Osteocyte (in vitro differentiated cells): ENCODE results near the gene SPAG16. TPM values are rescaled to one million over a fixed set of nuclear protein-coding genes. Genes with fewer than 3 reads are reported as not detected.

ENCODE experiments used
- DNase-seq: peaks from one replicate; pipeline ENCODE4 v3.0.0; 2021; ENCODE audit warnings: mixed read lengths; ENCODE audit not compliant: unreplicated experiment; ENCODE audit errors: extremely low spot score
- H3K27ac Mint-ChIP-seq: one replicate; pipeline ENCODE4 v1.8.0; 2021; ENCODE audit warnings: mild to moderate bottlenecking, mixed read lengths; ENCODE audit not compliant: unreplicated experiment
- H3K27me3 Mint-ChIP-seq: one replicate; pipeline ENCODE4 v1.8.0; 2021; ENCODE audit warnings: mixed read lengths; ENCODE audit not compliant: unreplicated experiment
- H3K36me3 Mint-ChIP-seq: one replicate; pipeline ENCODE4 v1.8.0; 2021; ENCODE audit warnings: mixed read lengths; ENCODE audit not compliant: unreplicated experiment
- H3K4me1 Mint-ChIP-seq: one replicate; pipeline ENCODE4 v1.8.0; 2021; ENCODE audit warnings: mixed read lengths; ENCODE audit not compliant: unreplicated experiment
- H3K4me3 Mint-ChIP-seq: one replicate; pipeline ENCODE4 v1.8.0; 2021; ENCODE audit warnings: mild to moderate bottlenecking, moderate library complexity, mixed read lengths; ENCODE audit not compliant: unreplicated experiment
- H3K9me3 Mint-ChIP-seq: one replicate; pipeline ENCODE4 v1.8.0; 2021; ENCODE audit warnings: mixed read lengths; ENCODE audit not compliant: unreplicated experiment
- CTCF ChIP-seq: fragments of 200-600 bp; sonication (generic); IDR thresholded peaks from 2 replicates; pipeline ENCODE4 v1.5.0; 2021; ENCODE audit warnings: antibody characterized with exemption, mild to moderate bottlenecking, moderate library complexity
- total RNA-seq: library from RNA; stranded (reverse); gene quantifications from 2 replicates; pipeline ENCODE4 v1.2.1, GENCODE V29; 2021

The SPAG16 gene
- total RNA-seq, 1 donor from 2014 or later: 20.7 TPM

DNA sequence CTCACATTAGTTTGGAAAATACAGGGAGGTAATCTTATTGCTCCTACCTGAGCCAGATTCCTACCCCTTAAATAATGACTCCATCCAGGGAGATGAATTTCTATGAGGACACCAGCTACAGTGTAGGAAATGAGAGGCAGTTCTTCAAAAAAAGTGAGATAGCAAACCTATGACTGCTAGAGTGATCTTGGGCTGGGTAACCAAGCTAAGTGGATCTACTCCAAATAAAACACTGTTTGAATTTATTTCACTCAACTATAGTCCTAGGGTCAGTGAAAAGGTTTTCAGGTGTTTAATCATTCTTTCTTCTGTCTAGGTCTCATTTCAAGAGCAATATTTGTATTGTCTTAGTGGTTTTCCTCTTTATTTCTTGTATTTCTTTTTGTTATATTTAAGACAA is 854.5 kb downstream of the SPAG16 start:
- H3K9me3 Mint-ChIP-seq: no peaks in the 10 kb centered on the region
- H3K27ac Mint-ChIP-seq: no peak overlapping the region
- H3K27me3 Mint-ChIP-seq: no peaks in the 10 kb centered on the region
- no peak for DNase-seq
- H3K4me3 Mint-ChIP-seq: no peak overlapping the region
- no peaks in the 10 kb centered on the region for H3K36me3 Mint-ChIP-seq
- peaks cover 4% of the 10 kb centered on the region for H3K4me1 Mint-ChIP-seq
- TF ChIP-seq CTCF: no peak

DNA sequence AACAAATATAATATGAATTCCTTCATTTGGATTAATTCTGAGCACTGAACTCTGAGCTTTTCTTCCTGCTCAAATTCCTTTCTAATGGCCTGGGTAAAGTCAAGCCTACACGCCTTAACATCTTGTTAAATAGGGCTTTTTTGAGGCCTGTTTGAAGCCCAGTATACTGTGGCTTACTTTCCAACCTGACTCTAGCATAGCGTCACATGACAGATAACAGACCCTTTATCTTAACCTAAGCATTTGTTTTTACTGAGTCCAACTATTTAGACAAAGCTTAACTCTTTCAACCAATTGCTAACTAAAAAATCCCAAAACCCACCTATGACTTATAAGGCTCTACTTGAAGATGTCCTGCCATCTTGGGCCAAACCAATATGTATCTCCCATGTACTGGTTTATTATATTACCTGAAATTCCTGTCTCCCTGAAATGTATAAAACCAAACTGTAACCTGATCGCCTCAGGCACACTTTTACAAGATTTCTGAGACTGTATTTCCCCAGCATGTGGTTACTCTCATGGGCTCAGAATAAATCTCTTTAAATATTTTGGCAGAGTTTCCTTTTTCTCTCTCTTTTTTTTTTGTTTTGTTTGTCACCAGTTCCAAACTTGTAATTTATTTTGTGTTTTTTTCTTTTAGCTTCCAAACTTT is 855.5 kb downstream of the SPAG16 start:
- no peaks in the 10 kb centered on the region for H3K36me3 Mint-ChIP-seq
- TF ChIP-seq CTCF: no peak
- H3K9me3 Mint-ChIP-seq: no peaks in the 10 kb centered on the region
- no peak overlapping the region for H3K27ac Mint-ChIP-seq
- H3K4me1 Mint-ChIP-seq: peaks cover 4% of the 10 kb centered on the region
- no peaks in the 10 kb centered on the region for H3K27me3 Mint-ChIP-seq
- no peak overlapping the region for H3K4me3 Mint-ChIP-seq
- no peak for DNase-seq

DNA sequence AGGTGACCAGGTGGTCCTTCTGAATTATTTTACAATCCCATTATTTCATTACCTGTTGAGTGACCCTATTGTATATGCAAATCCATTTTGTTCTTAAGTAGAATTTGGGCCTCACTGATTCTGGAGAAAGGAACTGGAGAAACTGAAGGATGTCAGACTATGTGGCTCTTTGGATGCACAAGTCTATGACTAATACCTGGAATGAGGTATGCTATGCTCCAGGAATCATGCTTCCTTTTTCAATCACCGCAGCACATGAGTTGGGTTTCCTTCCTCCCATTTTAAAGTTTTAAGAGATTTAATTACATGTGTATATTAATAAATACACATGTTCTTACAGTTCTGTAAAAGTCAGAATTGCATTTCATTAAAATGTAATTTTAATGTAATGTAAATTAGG is 872.7 kb downstream of the SPAG16 start:
- Mint-ChIP-seq H3K9me3 (no peaks in the 10 kb centered on the region), H3K36me3 (no peaks in the 10 kb centered on the region)

DNA sequence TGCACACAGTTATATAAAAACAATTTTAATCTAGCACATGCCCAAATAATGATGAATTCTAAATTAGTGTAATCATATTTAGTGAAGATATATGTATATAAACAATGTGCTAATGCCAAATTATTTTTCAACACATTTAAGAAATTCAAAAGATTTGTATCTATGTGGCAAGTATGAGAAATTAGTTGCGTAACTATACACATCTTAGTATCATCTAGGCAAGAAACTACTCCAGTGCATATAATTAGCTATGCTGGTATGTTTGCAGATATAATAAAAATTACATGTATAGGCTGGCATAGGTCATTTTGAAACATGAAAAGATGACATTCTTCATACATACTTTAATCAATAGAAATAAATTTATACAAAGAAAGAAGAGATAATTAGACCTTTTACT is 874.6 kb downstream of the SPAG16 start:
- H3K9me3 Mint-ChIP-seq: no peaks in the 10 kb centered on the region
- no peaks in the 10 kb centered on the region for H3K4me1 Mint-ChIP-seq
- H3K4me3 Mint-ChIP-seq: no peak overlapping the region
- H3K27ac Mint-ChIP-seq: no peak overlapping the region
- H3K36me3 Mint-ChIP-seq: no peaks in the 10 kb centered on the region
- no peak for TF ChIP-seq CTCF
- DNase-seq: no peak
- no peaks in the 10 kb centered on the region for H3K27me3 Mint-ChIP-seq

More for the DNA sequence above, 872.7 kb downstream of the SPAG16 start:
- H3K27ac Mint-ChIP-seq: no peak overlapping the region
- no peaks in the 10 kb centered on the region for H3K27me3 Mint-ChIP-seq
- DNase-seq: no peak
- H3K4me3 Mint-ChIP-seq: no peak overlapping the region
- TF ChIP-seq CTCF: no peak
- H3K4me1 Mint-ChIP-seq: no peaks in the 10 kb centered on the region

- no peaks in the 10 kb centered on the region for H3K27me3 Mint-ChIP-seq
- H3K9me3 Mint-ChIP-seq: no peaks in the 10 kb centered on the region
- H3K4me1 Mint-ChIP-seq: no peaks in the 10 kb centered on the region
- no peak for TF ChIP-seq CTCF
- no peaks in the 10 kb centered on the region for H3K36me3 Mint-ChIP-seq
- no peak overlapping the region for H3K27ac Mint-ChIP-seq
- H3K4me3 Mint-ChIP-seq: no peak overlapping the region
- DNase-seq: no peak
Measured at GRCh38 chr2:214169281-214169680, 885.0 kb downstream of the SPAG16 start.
